Measurements from ENCODE around the gene NDUFA11. TPM values are rescaled to one million over a fixed set of nuclear protein-coding genes. Genes with fewer than 3 reads are reported as not detected.

The NDUFA11 gene
- total and polyA plus RNA-seq, 2 of the 13 experiments (the other 11 are each of a cell fraction or from before 2014, with no cell fraction given): 286 to 378 TPM

DNA sequence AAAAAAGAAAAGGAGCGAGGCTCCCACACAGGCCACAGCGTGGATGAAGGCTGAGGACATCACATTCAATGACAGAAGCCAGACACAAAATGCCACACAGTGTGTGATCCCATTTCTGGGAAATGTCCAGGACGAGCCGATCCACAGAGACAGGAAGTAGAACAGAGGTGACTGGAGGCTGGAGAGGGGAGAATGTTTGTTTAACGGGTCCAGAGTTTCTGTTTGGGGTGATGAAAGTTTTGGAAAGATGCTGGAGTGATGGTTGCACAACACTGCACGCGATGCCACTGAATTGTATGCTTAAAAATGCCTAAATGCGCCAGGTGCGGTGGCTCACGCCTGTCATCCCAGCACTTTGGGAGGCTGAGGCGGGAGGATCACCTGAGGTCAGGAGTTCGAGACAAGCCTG is 32.6 kb downstream of the NDUFA11 start (continued):
- no peak for TF ChIP-seq SMAD9 (CRISPR knock-in tag; IDR thresholded peaks at IDR 0.05)
- TF ChIP-seq, protein P1, sequence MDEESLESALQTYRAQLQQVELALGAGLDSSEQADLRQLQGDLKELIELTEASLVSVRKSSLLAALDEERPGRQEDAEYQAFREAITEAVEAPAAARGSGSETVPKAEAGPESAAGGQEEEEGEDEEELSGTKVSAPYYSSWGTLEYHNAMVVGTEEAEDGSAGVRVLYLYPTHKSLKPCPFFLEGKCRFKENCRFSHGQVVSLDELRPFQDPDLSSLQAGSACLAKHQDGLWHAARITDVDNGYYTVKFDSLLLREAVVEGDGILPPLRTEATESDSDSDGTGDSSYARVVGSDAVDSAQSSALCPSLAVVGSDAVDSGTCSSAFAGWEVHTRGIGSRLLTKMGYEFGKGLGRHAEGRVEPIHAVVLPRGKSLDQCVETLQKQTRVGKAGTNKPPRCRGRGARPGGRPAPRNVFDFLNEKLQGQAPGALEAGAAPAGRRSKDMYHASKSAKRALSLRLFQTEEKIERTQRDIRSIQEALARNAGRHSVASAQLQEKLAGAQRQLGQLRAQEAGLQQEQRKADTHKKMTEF (CRISPR knock-in tag; IDR thresholded peaks at IDR 0.05): peak; percentile 96
- TF ChIP-seq SAFB2 (CRISPR knock-in tag; IDR thresholded peaks at IDR 0.05; ENCODE audit: borderline replicate concordance, low read depth): peak; percentile 86
- no peak for TF ChIP-seq BATF2 (CRISPR knock-in tag; IDR thresholded peaks at IDR 0.05)
- TF ChIP-seq ZNF512B (CRISPR knock-in tag; IDR thresholded peaks at IDR 0.05; ENCODE audit: borderline replicate concordance): 0 out of 2 replicates have a peak, but pooled peaks have one; percentile 44
- TF ChIP-seq RFX3 (CRISPR knock-in tag; IDR thresholded peaks at IDR 0.05): 0 out of 2 replicates have a peak, but pooled peaks have one; percentile 25
- peak; percentile 33; the same call in 1 of the 2 replicates for TF ChIP-seq HHEX (CRISPR knock-in tag; IDR thresholded peaks at IDR 0.05)
- no peak for TF ChIP-seq PAWR (CRISPR knock-in tag; IDR thresholded peaks at IDR 0.05; ENCODE audit: borderline replicate concordance)
- TF ChIP-seq PBX2 (CRISPR knock-in tag; IDR thresholded peaks at IDR 0.05): no peak
- TF ChIP-seq ZNF749 (CRISPR knock-in tag; IDR thresholded peaks at IDR 0.05; ENCODE audit: borderline replicate concordance): peak; percentile 47; the same call in 1 of the 2 replicates
- TF ChIP-seq, protein P2, sequence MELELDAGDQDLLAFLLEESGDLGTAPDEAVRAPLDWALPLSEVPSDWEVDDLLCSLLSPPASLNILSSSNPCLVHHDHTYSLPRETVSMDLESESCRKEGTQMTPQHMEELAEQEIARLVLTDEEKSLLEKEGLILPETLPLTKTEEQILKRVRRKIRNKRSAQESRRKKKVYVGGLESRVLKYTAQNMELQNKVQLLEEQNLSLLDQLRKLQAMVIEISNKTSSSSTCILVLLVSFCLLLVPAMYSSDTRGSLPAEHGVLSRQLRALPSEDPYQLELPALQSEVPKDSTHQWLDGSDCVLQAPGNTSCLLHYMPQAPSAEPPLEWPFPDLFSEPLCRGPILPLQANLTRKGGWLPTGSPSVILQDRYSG (CRISPR knock-in tag; IDR thresholded peaks at IDR 0.05): no peak
- TF ChIP-seq ZNF572 (CRISPR knock-in tag; IDR thresholded peaks at IDR 0.05): 0 out of 2 replicates have a peak, but pooled peaks have one; percentile 38
- TF ChIP-seq CAMTA2 (CRISPR knock-in tag; IDR thresholded peaks at IDR 0.05; ENCODE audit: borderline replicate concordance): no peak
- no peak for TF ChIP-seq RBFOX2 (IDR thresholded peaks at IDR 0.05; ENCODE audit: low read depth, low read length)
- peak; percentile 36; the same call in 1 of the 2 replicates for TF ChIP-seq NCOA1 (CRISPR knock-in tag; IDR thresholded peaks at IDR 0.05)
- TF ChIP-seq GMEB2 (CRISPR knock-in tag; IDR thresholded peaks at IDR 0.05; ENCODE audit: low read depth): 0 out of 2 replicates have a peak, but pooled peaks have one; percentile 12
- TF ChIP-seq ZNF383 (CRISPR knock-in tag; IDR thresholded peaks at IDR 0.05; ENCODE audit: borderline replicate concordance): no peak
- no peak for TF ChIP-seq PLSCR1 (CRISPR knock-in tag; IDR thresholded peaks at IDR 0.05; ENCODE audit: borderline replicate concordance)
- peak; percentile 83 for TF ChIP-seq CREM (IDR thresholded peaks at IDR 0.05)
- TF ChIP-seq CREM (CRISPR knock-in tag; IDR thresholded peaks at IDR 0.05): no peak
